Hypothalamus (tissue), 51 donors: Measurements from ENCODE around the gene VDAC1.
"Not testable (repeated sequence)": the region's sequence is repeated elsewhere in the genome, so short reads cannot be mapped to it uniquely, and the experiment has no call there.

Source experiments
- DNase-seq, 51 donors: peaks; one replicate each; lab custom pipeline; 2025; lab: John Stamatoyannopoulos, UW

The VDAC1 gene

DNA sequence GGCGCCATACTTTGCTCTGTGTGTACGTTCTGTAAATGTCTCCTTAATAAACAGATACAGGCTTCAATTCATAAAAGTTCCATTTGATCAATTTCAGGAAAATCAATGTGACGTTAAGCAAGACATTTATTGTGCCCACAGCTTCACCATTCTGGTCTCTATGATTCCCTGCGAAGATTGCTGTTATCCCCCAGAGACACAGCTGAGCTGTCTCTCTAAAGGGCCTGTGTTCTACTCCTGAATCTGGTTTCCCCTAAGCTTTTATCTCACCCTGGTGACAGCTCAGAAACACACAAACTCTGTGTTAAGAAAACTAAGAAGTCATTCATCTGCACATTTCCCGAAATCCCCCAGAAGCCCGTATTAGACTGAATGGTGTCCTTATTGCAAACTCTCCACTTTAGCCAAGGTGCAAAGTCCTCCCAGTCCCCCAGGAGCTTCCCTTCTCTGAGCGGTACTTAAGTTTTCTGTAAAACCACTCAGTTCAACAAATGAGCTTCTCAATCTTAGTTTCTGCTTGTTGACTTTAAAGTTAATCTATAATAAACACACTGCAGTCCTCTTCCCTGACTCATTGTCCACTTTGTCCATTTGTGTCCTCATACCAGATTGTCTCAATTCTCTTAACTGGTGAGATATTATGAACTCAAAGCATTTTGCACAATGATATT, 35.0 kb downstream of the VDAC1 start:
- DNase-seq = peak in 5 of 51 donors; percentile 12 to 36 (median 17)

DNA sequence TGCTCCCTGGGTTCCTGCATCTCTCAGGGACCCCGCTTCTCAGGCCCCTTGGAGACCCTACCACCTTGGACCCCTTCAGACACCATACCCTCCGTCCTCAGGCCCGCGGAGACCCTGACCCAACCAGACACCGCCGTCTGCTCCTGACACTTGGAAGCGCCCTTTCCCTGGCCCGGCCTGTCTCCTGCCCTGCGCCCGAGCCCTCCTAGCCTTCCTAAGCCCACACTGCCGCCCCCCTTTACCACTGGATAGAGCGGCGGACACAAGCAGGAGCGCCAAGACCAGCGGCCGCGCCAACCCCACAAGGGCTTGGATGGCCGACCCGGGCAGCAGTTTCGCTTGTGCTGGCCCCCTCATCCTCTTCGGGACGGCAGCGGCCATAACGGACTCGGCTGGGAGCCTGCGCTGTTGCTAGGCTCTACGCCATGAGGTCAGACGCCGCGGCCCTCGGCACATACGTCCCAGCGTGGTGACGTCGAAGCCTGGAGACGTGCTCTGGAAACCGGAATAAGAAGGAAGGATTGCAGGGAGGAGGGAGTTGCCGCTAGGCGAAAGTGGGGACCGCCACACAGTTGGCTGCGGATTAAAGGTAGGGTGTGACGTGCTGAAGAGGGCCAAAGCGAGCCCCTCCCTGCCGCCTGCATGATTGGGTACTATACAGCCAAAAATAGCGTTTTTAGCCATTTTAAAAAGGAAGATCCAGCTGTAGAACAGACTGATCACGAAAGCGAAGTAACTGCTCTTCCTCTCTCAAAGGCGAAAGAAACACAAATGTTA, 36.4 kb downstream of the VDAC1 start, which contains the start of gene C5orf15:
Gene C5orf15 (minus strand): TSS at position 422 of the 777 bp plus-strand sequence. CDS start 41 bp downstream, at position 381.
- peak; percentile 42 to 98 (median 90) for DNase-seq

DNA sequence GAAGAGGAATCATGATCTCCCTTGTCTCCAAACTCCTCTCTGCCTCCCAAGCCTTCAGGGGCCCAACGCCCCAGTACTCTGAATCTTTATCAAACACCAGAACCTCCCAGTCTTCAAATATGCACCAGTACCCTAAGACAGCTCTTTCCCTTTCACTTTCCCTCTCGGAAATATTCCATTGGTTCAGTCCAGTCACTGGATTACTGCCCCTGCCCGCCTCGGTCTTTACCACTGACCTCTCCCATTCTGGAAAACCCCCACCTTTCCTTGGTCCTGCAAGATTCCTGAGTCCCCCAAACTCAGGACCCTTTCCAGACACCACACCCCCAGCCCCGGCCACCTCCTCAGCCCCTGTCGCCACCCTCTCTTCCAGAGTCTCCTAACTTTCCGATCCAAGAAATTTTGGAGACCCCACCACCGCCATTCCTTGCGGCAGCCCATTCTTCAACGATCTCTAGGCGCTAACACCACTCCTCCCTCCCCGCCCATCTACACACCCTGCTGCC, 37.0 kb downstream of the VDAC1 start:
- peak in 4 of 51 donors; percentile 45 to 58 (median 54) for DNase-seq

DNA sequence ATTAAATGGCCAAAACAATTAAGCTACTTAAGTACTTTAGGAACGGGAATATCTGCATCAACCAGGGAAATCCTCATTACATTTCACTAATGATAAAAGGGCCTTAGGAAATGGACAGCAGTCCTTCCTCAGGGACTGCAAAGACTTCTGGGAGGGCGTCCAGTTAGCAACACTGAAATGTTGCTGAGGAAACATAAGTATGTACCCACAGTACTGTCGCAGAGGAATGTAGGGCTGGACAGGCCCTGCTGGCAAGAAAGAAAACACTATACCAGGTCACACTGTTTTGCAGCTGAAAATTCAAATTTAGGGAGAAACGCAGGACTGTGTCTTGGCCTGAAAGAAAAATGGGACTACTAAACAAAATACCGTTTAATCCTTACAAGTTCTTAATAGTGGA, 37.7 kb downstream of the VDAC1 start:
- DNase-seq = peak in 1 of 51 donors; percentile 14

DNA sequence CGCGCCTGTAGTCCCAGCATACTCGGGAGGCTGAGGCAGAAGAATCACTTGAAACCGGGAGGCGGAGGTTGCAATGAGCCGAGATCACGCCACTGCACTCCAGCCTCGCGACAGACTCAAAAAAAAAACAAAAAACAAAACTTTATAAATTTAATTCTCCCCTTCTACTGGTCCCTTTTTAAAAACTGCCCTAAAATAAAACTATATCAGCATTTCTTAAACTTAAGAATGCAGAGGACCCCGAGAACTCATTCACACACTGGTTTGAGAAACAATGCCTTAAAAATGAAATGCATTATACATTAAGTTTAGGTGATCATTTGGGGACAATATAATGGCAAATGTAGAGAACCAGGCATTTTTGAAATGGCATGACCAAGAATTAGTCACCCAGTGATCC, 38.7 kb downstream of the VDAC1 start:
- no peak for DNase-seq

DNA sequence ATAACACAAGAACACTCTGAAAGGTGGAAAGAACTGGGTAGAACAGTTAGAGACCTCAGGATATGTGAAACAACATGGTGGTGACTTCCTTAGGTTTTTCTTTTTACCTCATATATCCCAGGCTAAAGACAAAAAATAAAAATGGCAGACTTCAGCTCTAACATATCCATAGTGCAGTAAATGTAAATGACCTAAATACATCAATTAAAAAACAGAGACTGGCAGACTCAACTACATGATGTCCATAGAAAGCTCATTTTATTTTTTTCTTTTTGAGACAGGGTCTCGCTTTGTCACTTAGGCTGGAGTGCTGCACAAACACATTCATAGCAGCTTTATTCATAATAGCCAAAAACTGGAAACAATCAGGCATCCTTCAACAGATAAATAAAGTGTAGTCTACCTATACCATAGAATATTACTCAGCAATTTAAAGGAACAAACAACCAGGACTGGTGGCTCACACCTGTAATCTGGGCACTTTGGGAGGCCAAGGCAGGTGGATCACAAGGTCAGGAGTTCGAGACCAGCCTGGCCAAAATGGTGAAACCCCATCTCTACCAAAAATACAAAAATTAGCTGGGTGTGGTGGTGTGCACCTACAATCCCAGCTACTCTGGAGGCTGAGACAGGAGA, 41.2 kb downstream of the VDAC1 start:
- DNase-seq = no peak

DNA sequence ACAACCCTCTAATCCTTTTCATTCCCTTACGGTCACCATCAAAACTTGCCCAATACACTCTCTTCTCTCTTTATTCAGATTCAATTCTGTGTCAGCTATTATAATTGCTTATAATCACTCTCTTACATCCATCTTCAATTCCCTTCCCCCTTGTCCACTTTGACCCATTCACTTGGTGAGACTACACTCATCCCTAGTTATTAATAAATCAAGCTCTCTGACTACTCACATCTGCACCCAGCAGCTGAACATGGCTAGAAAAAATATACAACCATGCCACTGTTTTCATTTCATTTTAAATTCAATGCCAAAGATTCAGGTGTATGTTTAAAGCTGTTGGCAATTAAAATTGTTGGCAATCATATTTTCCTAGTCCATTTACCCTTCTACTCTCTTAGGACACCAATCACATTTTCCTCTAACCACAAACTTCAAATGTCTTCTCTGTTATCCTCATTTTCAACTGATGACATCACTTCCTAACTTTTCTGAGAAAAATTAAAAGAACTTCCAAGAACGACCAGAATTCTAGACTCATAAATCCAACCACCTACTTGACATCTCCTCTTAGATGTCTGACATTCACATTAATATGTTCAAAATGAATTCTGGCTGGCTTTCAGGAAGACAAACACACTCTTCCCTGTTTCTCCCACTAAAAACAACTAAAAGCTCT, 41.8 kb downstream of the VDAC1 start:
- no peak for DNase-seq

DNA sequence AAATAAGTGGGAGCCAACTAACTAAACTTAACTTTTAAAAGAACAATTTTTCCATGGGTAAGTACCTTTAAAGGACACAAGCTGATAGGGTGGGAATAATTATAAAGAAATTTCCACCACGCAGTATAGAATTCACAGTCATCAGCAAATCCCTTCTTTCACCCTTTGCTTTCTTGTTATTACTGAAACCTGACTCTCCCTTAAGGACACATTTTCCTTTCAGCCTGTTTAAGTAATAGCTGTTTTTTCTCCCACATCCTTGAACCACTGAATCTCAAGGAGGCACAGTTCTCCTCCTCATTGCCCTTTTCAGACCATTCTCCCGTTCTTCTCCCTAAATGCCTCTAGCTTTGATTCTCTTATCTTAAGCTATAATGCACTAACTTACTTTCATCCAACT, 42.6 kb downstream of the VDAC1 start:
- DNase-seq = no peak

DNA sequence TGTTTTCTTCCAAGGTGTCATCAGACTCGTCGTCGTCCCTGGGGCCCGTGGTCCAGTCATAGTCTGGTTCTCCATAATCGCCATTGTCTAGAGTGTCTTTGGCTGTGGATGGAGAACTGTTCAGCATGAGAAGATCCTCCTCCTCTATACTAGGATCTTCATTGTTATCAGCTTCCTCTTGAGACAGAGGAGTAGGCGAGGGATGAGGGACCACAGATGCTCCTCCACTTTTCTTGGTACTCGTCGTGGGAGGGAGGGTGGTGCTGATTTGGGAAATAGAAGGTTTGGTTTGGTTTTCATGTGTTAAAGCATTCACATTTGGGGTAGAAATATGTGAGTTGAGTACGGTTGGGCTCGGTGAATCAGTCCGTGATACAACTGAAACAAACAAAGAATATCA, 45.1 kb downstream of the VDAC1 start:
- DNase-seq = no peak

DNA sequence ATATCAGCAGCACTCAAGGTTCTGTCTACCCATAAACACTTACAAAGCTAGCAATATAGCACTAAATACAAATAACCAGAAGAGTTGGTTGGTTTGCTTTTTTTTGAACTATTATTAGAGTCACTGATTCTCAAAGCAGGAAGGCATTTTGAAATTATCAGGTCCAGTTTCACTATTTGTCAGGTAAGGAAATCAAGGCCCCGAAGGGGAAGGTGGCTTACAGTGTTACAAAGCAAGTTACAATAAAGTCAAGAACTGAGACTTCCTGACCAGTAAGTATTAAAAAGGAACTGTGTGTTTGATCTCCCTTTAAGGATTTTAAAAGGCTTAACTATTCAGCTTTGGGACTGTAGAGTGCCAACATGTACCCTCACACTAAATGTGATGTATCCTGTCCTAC, 47.2 kb downstream of the VDAC1 start:
- no peak for DNase-seq

DNA sequence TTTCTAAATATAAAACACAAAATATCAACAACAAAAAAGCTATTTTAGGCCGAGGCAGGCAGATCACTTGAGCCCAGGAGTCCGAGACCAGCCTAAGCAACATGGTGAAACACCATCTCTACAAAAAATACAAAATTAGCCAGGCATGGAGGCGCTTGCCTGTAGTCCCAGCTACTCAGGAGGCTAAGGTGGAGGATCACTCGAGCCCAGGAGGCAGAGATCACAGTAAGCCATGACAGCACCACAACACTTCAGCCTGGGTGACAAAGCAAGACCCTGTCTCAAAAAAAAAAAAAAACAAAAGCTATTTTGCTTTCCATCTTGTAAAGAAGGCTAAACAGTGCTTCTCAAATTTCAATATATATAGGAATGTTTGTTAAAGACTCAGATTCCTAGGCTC, 47.7 kb downstream of the VDAC1 start:
- no peak for DNase-seq

DNA sequence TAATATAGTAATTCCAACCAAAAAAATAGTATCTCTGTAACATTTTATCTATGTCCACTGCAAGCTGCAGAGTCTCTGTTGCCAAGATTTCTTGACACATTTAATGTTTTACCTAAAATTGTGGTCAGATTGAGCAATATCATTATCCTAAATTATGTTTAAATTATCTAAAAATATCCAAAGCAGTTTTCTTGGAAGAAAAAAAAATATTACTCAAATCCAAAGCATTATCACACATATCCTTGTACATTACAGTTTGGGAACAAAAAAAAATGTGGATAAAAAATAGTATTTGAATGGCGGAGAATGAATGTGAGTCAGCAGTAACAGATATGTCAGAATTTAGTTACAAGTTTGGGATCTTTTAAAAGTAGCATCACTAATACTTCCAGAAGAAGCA, 48.6 kb downstream of the VDAC1 start:
- DNase-seq = not testable (repeated sequence)

DNA sequence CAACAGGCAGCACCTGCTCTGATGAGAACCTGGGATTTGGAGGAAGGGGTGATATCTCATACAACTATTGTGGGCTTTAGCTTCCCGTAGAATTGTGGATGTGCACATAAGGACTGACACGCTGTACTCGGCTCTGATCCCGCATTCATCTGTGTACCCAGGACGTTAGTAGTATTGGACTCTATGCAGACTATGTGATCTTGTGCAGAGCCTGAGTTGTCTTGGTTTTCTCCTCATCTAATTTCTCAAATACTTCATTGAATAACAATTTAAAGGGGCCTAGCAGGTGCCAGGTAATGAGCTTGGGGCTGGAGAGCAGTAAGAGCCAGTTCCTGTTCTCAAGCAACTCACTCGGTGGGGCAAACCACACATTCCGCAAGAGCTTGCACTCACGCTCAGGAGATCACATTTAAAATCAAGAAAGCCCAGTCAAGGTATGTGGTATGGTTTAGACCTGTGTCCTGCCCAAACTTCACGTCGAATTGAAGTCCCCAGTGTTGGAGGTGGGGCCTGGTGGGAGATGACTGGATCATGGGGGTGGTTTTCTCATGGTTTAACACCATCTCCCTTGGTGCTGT, 51.1 kb downstream of the VDAC1 start:
- DNase-seq = no peak

DNA sequence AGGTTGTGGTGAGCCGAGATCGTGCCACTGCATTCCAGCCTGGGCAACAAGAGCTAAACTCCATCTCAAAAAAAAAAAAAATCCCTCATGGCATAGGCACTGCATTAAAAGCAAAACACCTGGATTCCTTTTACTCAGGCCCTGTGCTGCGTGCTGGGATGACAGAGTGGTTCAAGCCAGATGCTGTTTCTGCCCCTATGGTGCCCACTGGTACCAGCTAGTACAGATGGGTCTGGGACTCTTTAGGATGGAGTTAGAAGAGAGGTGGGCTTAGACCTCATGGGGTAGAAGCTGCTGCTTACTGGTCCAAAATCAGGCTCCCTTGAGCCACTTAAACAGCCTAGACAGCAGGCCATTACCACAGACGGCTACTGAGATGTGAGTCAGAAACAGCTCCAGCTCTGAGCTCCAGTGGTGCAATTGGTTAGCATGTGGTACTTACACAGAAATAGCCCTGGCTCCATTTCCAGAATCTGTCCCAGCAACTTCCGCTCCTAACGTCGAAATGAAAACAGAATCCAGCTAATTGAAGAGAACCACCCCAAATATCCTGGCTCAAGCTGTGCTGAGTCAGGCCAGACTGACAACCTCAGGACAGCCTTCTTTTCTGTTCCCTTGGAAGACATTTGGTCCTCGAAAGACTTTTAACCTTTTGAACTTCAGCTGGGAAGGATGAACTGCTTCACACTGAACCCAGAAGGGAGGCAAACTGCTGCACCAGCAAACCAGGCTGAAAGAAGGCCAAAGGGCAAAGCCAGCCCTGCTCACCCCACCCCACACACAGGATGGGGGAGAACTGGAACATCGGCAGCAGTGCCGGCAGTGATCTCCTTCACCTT, 51.8 kb downstream of the VDAC1 start:
- DNase-seq = peak in 12 of 51 donors; percentile 15 to 53 (median 31)

DNA sequence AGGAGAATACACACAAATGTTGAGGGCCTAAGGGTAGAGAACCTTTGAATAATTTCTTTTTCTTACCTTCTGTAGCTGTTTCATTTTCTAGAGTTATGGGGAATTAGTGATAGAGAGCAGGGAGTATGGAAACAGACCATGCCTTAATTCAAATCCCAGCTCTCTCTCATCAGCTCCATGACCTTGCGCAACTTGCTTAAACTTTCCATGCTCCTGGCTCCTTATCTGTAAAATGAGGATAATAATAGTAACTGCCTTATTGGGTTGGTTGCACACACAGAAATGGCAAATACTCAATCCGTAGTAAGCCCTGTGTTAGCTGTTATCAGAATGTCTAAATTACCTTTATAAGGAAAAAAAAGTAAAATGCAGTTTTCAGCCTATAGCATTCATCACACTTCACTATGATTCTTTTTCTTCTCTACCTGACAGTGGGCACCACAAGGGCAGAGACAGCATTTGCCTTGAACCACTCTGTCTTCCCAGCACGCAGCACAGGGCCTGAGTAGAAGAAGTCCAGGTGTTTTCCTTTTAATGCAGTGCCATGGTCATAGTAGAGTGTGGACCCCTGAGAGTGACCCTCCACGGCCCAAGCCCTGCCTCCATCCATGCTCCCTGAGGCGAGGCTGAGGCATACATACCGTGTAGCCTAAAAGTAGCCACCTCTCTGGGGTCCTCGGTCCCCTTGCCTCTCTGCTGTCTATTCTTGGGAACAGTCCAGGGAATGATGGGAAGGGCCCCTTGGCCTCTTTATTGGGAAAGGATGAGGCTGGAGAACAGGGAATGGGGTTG, 53.8 kb downstream of the VDAC1 start:
- no peak for DNase-seq

DNA sequence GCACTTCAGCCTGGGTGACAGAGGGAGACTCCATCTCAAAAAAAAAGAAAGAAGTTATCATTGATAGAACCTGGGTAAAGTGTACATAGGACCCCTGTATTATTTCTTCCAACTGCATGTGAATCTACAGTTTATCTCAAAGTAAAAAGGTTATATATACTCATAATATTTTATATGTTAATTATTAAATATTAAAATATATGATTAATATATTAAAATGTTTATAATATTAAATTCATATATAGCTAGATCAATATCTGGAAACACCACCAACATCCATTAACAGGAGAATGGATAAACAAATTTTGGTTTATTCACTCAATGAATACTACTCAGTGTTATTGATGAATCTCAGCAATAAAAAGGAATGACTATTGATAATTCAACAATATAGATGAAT, 56.1 kb downstream of the VDAC1 start:
- DNase-seq = no peak

DNA sequence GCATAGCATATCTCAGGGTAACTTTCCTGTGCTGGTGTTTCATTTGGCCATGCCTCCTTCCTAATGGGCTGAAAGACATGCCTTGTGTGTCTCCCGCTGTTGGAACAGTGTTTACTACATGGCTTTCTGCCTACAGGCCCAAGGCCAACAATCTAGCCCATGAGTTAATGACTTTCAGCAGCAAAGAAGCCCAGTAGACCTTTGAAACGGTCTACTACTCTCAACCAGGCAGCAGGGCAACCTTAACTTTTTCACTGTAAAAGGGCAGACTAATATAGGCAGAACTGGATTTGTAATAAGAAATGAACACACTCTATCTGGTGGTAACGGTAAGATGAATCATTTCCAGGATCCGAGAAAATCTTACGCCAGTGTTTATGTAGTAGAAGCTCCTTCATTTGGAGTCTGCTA, 57.3 kb downstream of the VDAC1 start:
- DNase-seq = peak in 2 of 51 donors; percentile 9 to 12

DNA sequence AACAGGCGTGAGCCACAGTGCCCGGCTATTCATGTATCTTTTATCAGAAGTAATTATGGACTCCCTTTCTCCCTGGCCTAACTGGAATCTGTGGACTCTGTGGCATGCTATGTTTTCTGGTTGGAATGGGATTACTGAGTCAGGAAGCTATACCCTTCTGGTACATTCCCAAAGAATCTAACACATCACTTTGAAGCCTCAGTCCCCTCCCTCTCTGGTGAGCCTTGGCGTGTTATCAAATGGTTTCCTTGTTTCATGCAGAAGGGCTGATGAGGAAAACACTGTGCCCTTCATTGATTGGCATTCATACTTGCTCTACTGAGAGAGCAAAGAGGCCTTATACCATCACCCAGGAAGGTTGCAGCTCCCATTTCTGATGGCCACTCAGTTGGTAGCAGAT, 59.2 kb downstream of the VDAC1 start:
- peak in 1 of 51 donors; percentile 22 for DNase-seq
